Fibroblast of the conjunctiva (primary cell): ENCODE data around the gene PIGB.
"Not testable (repeated sequence)": the region's sequence is repeated elsewhere in the genome, so short reads cannot be mapped to it uniquely, and the experiment has no call there.

ENCODE experiments used
- DNase-seq: peaks from one replicate; pipeline ENCODE4 v3.0.0-alpha.2; 2010; ENCODE audit warnings: low read depth

Gene PIGB

DNA sequence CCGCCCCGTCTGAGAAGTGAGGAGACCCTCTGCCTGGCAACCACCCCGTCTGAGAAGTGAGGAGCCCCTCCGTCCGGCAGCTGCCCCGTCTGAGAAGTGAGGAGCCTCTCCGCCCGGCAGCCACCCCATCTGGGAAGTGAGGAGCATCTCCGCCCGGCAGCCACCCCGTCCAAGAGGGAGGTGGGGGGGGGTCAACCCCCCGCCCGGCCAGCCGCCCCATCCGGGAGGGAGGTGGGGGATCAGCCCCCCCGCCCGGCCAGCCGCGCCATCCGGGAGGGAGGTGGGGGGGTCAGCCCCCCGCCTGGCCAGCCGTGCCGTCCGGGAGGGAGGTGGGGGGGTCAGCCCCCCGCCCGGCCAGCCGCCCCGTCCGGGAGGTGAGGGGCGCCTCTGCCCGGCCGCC is 16.2 kb upstream of the PIGB start:
- DNase-seq: not testable (repeated sequence)

DNA sequence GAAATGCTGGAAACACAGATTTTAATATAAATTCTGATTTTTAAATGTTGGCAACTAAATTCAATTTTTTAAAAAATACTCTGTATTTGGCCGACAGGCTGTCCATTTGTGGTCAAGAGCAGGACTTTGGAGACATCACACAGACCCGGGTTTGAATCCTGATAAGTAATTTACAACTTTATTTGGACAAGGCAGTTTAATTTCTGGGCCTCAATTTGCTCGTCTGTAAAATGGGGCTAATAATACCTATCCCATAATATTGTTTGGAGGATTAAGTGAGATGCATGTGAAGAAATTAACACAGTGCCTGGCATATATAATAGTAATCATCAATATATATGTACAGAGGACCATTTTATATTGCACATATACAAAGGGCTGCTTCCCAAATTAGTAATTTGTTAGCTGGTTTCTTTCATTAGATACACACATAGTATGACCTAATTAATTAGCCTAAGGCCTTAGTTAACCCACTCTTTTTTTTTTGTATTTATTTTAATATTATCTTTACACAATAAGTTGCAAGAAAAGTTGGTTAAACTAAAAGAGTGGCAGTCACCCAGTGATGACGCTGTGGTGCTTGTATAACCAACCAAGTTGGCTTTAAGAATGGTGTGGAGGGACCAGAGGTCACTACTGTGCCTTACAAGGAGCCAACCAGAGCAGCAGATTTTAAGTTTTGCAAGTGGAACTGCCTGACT is 665 bp downstream of the PIGB start:
- peak; percentile 9 for DNase-seq

DNA sequence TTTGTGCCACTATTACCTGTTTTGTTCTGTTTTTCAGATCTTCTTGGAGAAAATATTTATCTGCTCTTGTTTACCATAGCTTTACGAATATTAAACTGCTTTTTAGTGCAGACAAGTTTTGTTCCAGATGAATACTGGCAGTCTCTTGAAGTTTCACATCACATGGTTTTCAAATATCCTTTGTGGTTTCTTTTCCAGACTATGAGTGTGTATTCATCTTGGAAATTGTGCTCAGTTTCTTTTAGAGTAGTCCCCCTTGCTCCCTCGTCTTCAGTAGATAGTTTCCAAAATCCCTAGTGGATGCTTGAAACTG is 1.2 kb downstream of the PIGB start:
- no peak for DNase-seq

DNA sequence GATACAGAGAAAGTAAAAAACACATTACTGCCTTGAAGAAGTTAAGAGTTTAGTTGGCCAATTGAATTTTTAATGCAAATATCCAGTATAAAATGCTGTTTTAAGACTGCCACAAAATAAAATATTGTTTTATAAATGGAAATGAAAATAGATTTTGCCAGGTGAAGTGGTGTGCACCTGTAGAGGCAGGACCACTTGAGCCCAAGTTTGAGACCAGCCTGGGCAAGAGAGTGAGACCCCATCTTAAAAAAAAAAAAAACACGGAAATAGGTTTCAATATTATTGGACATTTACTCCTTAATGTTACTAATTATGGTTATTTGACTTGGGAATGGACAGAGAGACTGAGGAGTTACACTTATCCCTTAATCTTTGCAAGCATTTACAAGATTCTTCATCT is 1.9 kb downstream of the PIGB start:
- DNase-seq: no peak

DNA sequence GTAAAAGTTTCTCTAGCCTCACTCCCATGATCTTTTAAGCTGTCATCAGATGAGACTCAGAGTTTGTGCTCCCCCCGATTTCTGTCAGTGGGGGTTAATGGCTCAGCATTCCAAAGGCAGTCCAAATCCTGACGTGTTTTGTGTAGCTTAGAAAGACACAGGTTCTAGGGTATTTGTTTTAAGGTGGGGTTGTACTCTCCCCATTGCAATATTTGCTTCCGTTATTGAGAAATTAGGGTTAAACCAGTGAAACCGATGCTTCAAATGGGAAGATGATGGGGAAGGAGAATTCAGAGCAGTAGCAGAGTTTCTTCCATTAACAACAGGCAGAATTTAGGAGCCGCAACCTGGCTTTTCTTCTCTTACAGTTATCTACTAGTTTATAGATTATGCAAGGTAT is 3.4 kb downstream of the PIGB start:
- no peak for DNase-seq

DNA sequence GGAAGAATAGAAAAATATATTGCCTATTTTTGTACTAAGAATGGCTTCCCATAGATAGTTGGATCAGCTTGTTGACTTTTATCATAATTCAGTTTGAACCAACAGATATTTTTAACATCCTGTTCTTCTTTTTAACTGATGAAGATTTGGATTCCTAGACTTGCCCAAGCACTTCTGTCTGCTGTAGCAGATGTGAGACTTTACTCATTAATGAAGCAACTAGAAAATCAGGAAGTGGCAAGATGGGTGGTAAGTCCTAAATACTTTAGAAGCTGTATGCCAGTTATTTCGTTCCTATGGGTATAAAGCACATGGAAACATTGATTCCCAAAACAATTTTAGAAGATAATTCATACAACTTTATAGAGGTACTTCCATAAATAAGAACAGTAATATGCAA is 8.4 kb downstream of the PIGB start:
- DNase-seq: no peak

DNA sequence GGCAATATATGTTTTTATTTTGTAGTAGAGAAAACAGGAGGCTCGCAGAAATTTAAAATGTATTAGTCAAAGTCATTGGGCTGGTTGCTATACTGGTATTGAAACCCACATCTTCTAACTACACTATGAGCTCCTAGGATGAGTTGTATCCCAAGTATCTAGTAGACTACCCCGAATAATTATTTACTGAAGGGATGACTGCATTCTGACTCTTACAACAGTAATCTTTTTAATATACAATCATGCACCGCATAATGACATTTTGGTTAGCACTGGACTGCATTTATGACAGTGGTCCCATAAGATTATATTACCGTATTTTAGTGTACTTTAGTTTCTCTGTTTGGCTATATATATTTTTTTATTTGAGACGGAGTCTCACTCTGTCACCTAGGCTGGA is 15.3 kb downstream of the PIGB start:
- no peak for DNase-seq

DNA sequence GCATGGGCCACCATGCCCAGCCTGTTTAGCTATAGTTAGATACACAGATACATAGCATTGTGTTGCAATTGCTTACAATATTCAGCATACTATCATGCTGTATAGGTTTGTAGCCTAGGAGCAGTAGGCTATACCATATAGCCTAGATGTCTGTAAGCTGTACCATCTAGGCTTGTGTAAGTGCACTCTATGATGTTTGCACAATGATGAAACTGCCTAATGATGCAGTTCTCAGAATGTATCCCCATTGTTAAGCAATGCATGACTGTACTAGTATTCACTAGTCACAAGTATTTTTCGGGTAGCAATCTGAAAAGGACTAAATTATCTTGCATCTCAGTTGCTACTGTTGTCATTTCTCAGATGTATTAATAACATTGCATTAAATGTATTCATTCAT is 16.0 kb downstream of the PIGB start:
- DNase-seq: no peak

DNA sequence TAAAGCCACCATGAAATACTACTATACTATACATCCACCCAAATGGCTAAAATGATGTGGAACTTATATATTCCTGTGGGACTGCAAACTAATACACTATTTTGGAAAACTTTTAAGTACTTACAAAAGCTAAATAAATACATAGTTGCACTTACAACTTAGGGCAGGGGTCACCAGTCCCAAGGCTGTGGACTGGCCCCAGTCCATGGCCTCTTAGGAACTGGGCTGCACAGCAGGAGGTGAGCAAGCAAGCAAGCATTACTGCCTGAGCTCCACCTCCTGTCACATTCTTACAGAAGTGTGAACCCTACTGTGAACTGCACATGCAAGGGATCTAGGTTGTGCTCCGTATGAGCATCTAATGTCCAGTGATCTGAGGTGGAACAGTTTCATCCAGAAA is 18.1 kb downstream of the PIGB start:
- DNase-seq: no peak

DNA sequence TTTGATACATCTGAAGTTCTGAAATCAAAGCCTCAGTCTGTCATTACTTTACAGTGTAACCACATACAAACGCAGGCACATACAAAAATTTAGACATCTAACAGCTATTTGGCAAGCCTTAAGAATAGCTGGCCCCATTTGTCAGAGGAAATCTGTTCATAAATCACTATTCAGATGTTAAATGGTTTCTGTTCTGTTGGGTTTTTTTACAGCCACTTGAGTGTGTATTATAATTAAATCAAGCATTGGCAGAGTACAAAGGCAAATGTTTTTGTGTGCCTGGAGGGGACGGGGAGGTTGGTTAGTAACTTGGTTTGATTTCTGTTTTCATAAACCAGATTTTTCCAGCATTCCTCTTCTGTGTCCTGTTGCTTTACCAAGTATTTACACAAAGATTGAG is 24.1 kb downstream of the PIGB start:
- no peak for DNase-seq

DNA sequence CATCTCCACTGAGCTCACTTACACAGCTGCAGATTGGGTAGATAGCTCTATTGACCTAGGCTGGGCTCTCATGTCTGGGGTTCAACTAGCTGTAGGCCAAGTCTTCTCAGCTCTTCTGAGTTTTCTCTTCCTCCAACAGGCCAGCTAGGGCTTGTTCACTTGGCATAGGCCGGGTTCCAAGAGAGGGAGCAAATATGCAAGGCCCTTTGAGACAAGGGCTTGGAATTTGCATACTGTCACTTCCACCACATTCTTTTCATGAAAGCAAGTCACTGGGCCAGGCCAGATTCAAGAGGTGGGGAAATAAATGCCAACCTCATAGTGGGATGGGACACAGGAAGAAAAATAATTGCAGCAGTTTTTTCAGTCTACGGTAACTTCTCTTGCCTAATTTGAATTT is 25.2 kb downstream of the PIGB start:
- no peak for DNase-seq

DNA sequence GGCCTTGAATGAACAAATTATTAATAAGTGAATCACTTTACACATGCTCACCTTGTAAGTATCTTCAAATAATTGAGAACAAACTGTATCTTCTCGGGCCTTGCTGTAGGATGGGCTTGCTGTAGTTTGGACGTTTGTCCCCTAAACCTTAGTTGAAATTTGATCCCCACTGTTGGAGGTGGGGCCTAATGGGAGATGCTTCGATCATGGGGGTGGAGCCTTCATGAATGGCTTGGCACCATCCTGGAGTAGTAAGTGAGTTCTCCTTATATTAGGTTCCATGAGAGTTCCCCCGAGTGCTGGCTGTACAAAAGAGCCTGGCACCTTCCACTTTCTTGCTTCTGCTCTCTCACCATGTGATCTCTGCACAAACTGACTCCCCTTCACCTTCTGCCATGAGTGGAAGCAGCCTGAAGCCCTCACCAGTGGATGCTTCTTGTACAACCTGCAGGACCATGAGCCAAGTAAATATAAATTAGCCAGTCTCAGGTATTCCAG is 29.3 kb downstream of the PIGB start:
- DNase-seq: no peak

DNA sequence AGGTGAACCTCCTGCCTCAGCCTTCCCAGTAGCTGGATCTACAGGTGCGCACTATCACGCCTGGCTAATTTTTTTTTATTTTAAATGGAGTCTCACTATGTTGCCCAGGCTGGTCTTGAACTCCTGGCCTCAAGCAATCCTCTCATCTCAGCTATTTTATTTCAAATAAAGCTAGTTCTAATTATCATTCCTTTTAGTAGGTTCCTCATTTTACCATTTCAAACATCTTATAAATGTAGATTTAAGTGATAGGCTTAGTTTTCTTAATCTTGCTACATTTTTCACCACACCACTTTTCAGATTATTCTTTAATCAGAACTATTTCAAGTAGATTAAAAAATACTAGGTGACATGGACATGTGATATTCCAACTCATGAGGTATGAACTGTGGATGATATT is 30.3 kb downstream of the PIGB start:
- DNase-seq: no peak

DNA sequence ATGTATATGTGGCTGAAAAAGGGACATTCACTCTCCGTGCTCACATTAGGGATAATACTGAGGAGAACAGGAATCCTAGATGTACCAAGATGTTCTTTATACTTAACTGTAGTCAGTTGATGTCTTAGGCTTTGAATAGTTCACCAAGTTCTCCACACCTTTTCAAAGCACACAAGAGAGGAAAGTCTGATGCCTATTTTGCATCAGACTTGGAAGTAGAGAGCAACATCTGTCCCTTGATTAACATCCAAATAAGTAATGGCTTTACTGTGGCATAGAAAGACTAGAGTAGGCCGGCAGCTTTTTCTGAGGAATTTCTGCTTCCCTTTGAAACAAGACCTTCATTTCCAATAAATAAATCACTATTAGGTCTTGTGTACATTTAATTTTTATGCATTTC is 34.0 kb downstream of the PIGB start:
- DNase-seq: no peak

DNA sequence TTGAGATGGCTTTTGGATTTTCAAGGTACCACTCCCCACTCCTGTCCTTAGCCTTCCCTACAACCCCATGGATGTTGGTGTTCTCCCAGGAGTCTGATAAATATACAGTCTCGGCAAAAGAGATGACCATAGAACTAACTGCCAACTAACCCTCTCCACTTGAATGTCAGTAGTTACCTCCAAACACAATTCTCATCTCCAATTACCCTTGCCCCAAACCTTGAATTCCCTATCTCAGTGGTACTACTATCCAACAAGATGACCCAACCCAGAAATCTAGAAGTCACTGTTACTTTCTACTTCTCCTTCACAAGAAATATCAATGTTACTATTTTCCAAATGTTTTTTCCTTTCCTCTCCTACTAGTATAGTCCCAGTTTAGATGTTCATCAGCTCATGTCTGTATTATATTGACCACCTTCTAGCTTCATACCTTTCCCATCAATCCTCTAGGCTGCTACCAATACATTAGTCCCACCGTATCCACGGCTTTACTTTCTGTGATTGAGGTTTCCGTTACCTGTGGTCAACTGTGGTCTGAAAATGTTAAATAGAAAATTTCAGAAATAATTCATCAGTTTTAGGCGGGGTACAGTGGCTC is 38.1 kb downstream of the PIGB start:
- DNase-seq: no peak

DNA sequence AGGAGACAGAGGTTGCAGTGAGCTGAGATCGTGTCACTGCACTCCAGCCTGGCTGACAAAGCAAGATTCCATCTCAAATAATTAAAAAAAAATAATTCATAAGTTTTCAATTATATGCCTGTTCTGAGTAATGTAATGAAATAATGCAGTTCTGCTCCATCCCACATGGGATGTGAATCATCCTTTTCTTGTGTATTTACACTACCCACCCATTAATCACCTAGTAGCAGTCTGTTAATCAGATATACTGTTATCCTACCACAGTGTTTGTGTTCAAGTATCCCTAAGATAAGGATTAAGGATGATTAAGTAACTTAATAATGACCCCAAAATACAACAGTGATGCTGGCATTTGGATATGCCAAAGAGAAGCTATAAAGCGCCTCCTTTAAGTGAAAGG is 38.8 kb downstream of the PIGB start:
- DNase-seq: peak; percentile 3

DNA sequence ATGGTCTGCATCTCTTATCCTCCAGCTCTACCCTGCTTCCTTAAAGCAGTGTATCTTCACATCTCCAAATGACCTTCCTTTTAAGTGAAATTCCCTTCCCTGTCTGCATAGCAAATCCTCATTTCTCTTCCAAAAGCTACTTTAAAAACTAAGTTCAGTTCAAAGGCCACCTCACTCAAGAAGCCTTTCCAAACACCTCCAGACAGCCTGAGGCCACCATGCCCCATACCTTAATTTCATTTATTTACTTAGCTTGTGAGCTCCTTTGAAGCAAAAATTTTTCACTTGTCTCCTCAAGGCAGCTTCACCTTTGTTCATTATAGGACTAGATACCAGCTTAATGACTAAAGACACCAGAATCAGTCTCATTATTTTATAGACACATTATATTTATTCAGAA is 39.4 kb downstream of the PIGB start:
- DNase-seq: no peak

DNA sequence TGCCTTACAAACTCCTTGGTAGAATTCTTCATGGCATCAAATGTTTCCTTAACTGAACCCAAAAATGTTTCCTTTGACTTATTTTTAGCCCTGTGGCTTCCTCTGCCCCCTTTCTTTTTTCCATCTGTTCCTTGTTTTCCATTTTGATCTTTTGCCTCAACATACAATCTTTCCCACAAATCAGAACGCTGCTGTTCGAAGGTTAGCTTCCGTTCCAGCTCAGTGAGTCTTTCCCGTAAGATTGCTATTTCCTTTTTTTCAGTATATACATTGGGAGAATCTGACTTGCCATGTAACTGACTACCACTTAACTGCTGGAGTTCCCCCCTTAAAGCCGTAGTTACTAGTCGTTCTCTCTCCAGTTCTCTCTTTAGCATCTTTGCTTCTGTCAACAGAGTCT is 41.2 kb downstream of the PIGB start:
- no peak for DNase-seq

DNA sequence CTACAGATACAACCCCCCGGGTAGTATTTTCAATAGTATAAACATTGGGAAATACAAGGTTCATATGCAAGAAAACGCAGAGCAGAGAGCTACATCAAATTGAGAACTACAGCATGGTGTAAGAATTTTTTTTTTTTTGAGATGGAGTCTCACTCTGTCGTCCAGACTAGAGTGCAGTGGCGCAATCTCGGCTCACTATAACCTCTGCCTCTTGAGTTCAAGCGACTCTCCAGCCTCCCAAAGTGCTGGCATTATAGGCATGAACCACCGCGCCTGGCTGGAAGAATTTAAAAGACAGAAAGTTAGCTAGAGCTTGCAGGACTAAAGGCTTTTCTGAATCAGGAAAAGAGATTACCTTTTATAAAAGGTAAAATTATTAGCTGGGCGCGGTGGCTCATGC is 42.0 kb downstream of the PIGB start:
- DNase-seq: no peak

DNA sequence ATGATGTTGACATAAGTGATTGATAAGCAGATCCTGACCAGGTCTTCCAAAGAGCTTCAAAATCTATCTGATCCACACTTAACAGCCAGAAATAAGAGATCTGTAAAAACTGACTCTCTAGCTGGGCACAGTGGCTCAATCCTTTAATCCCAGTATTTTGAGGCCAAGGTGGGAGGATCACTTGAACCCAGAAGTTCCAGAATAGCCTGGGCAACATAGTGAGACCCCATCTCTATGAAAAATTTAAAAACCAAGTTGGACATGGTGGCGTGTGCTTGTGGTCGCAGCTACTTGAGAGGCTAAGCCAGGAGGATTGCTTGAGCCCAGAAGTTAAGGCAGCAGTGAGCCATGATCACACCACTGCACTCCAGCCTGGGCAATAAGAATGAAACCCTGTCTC is 43.6 kb downstream of the PIGB start:
- no peak for DNase-seq

DNA sequence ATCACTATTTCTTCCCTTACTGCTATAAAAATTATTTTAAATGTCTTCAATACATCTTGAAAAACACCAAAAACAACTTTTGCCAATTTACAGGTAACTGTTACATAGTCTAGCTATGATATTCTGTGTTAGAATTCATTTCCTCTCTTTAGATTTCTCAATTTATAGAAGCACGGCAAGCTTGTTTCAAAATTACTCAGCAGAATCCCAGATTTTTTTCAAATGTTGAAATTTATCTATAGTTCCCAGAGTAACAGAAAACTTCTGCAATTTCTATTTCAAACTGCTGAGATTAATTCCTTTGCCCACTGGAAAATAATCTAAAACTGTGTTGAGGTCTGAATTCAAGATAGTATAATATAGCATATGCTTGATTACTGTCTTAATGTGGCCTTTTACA is 48.0 kb downstream of the PIGB start:
- DNase-seq: no peak

DNA sequence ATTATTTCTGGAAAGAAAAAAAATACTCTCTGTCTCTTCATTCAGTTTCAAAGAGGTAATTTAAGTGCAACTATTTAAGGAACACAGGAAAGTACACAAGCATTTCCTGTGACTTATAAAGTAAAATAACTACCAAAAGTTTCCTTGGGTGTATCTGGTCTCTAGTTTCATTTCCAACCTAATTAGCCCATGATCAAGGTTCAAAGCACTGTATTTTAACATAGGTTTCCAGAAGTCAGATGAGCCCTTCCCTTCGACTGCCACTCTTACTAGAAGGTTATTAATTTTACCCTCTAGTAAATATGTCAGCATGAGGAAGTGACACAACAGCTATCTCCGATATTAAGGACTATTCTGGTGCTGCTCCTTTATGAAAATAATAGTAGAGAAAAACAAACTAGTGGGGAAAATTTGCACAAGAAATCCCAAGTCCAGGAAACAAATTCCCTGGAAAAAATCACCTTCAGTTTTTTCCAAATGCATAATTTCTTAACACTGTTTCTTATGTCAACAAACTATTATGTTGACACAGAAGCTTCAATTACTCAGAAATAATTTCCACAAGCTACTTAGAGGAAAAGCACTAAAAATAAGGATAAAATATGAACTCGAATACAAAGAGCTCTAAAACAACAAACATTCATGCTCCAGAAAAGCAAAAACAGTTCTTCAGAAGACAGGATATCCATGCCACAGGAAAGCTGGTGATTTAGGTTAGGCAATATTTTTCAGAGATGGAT is 53.8 kb downstream of the PIGB start:
- no peak for DNase-seq

DNA sequence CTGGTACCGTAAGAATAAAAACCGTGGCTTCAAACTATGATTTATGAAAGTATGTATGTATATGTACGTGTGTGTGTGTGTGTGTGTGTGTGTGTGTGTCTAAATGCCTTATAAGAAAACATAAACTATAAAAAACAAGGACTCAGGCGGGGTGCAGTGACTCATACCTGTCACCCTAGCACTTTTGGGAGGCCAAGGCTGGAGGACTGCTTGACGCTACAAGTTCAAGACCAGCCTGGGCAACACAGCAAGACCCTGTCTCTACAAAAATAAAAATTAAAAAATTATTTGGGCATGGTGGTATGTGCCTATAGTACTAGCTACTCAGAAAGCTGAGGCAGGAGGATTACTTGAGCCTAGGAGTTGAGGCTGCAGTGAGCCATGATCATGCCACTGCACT is 60.1 kb downstream of the PIGB start:
- DNase-seq: no peak

DNA sequence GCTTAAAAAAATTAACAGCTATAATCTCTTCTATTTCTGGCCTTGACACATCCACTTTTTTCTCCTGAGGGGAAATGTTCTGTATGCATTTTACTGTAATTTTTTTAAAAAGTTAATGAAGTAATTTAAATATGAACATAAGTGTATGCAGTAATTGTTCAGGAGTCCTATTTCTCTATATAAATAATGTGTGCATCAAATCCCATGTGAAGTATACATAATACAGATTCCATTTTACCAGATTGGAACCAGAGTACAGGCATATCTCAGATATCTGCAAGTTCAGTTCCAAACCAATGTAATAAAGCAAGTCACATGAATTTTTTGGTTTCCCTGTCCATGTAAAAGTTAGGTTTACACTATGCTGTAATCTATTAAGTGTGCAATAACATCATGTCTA is 62.6 kb downstream of the PIGB start:
- no peak for DNase-seq
